MM.1S (cell line): ENCODE data around the gene BIRC6.

Experiments
- DNase-seq: peaks from one replicate; pipeline ENCODE4 v3.0.0-alpha.2; 2015
- H2AFZ ChIP-seq: fragments of 300-600 bp; sonication (generic); 2 replicates; pipeline ENCODE4 v1.6.0; 2016; ENCODE audit warnings: antibody characterized with exemption, low read length
- H3F3A ChIP-seq: fragments of 300-600 bp; sonication (generic); 2 replicates; pipeline ENCODE4 v1.6.1; 2016; ENCODE audit warnings: mild to moderate bottlenecking, antibody characterized with exemption, low read length, moderate library complexity, mixed read lengths; ENCODE audit not compliant: insufficient read depth
- H3K27ac ChIP-seq: fragments of 300-600 bp; sonication (generic); 2 replicates; pipeline ENCODE4 v1.5.1; 2016; ENCODE audit warnings: mild to moderate bottlenecking, low read length
- H3K27me3 ChIP-seq: fragments of 300-600 bp; sonication (generic); replicated peaks from 2 replicates; pipeline ENCODE4 v1.6.0; 2016; ENCODE audit warnings: low read length; ENCODE audit not compliant: insufficient read depth
- H3K36me3 ChIP-seq: fragments of 300-600 bp; sonication (generic); replicated peaks from 2 replicates; pipeline ENCODE4 v1.6.1; 2016; ENCODE audit warnings: mild to moderate bottlenecking, low read length, mixed read lengths; ENCODE audit not compliant: insufficient read depth
- H3K4me1 ChIP-seq: fragments of 300-600 bp; sonication (generic); 2 replicates; pipeline ENCODE4 v1.6.1; 2016; ENCODE audit warnings: low read length, mixed read lengths
- H3K4me2 ChIP-seq: fragments of 300-600 bp; sonication (generic); 2 replicates; pipeline ENCODE4 v1.6.0; 2016; ENCODE audit warnings: low read depth, low read length
- H3K4me3 ChIP-seq: fragments of 300-600 bp; sonication (generic); 2 replicates; pipeline ENCODE4 v1.5.1; 2016; ENCODE audit warnings: low read length, mixed read lengths
- H3K79me2 ChIP-seq: fragments of 300-600 bp; sonication (generic); 2 replicates; pipeline ENCODE4 v1.6.1; 2016; ENCODE audit warnings: mixed run types, low read length, mixed read lengths
- H3K9ac ChIP-seq: fragments of 300-600 bp; sonication (generic); 2 replicates; pipeline ENCODE4 v1.6.1; 2016; ENCODE audit warnings: low read length, mixed read lengths
- H3K9me2 ChIP-seq: fragments of 300-600 bp; sonication (generic); replicated peaks from 2 replicates; pipeline ENCODE4 v1.6.1; 2016; ENCODE audit warnings: mild to moderate bottlenecking, low read length, mixed read lengths; ENCODE audit not compliant: insufficient read depth
- H3K9me3 ChIP-seq: fragments of 300-600 bp; sonication (generic); replicated peaks from 2 replicates; pipeline ENCODE4 v1.6.1; 2016; ENCODE audit warnings: mild to moderate bottlenecking, low read length, mixed read lengths; ENCODE audit not compliant: insufficient read depth
- H4K20me1 ChIP-seq: fragments of 300-600 bp; sonication (generic); 2 replicates; pipeline ENCODE4 v1.6.1; 2016; ENCODE audit warnings: mild to moderate bottlenecking, low read length, moderate library complexity, mixed read lengths; ENCODE audit not compliant: insufficient read depth
- CTCF ChIP-seq: fragments of 300-600 bp; sonication (generic); IDR thresholded peaks from 2 replicates; pipeline ENCODE4 v1.5.1; 2016; ENCODE audit warnings: antibody characterized with exemption, low read length, mixed read lengths
- EZH2 ChIP-seq: fragments of 300-600 bp; sonication (generic); optimal IDR thresholded peaks from 2 replicates; pipeline ENCODE3; 2017; ENCODE audit warnings: low read depth, mild to moderate bottlenecking, antibody characterized with exemption, low read length, mixed read lengths
- EZH2phosphoT487 ChIP-seq: fragments of 300-600 bp; sonication (generic); IDR thresholded peaks from 2 replicates; pipeline ENCODE4 v1.6.1; 2018; ENCODE audit warnings: antibody characterized with exemption, low read length

BIRC6 gene

GRCh38 chr2:32453242-32454062, 96.6 kb downstream of the BIRC6 start:
- no peaks in the 10 kb centered on the region for H3K9me3 ChIP-seq
- no peak for TF ChIP-seq EZH2
- no peak for TF ChIP-seq CTCF
- TF ChIP-seq EZH2phosphoT487: no peak
- no peaks in the 10 kb centered on the region for H4K20me1 ChIP-seq
- no peak for DNase-seq
- no peak overlapping the region for H3K27ac ChIP-seq
- H2AFZ ChIP-seq: no peak overlapping the region
- no peak overlapping the region for H3K9ac ChIP-seq
- no peaks in the 10 kb centered on the region for H3K4me1 ChIP-seq
- H3F3A ChIP-seq: no peaks in the 10 kb centered on the region
- no peaks in the 10 kb centered on the region for H3K27me3 ChIP-seq
- peaks cover 7% of the 10 kb centered on the region for H3K36me3 ChIP-seq
- no peak overlapping the region for H3K4me3 ChIP-seq
- H3K79me2 ChIP-seq: 0 out of 2 replicates have a peak, but pooled peaks cover 3% of the 10 kb centered on the region
- H3K4me2 ChIP-seq: no peak overlapping the region
- no peaks in the 10 kb centered on the region for H3K9me2 ChIP-seq

- Histone ChIP-seq H3K27ac (no peak overlapping the region), H4K20me1 (no peaks in the 10 kb centered on the region), H3K9ac (no peak overlapping the region), H3K36me3 (peaks cover 3% of the 10 kb centered on the region; the same call in 1 of the 2 replicates), H2AFZ (no peak overlapping the region), H3K27me3 (no peaks in the 10 kb centered on the region), H3K4me3 (no peak overlapping the region), H3K4me1 (no peaks in the 10 kb centered on the region), H3K4me2 (no peak overlapping the region), H3F3A (no peaks in the 10 kb centered on the region), H3K79me2 (peaks cover 8% of the 10 kb centered on the region; the same call in 1 of the 2 replicates), H3K9me2 (no peaks in the 10 kb centered on the region), H3K9me3 (no peaks in the 10 kb centered on the region)
- DNase-seq: no peak
- TF ChIP-seq EZH2 (no peak), CTCF (no peak), EZH2phosphoT487 (no peak)
Observed at GRCh38 chr2:32455816-32456215, 99.0 kb downstream of the BIRC6 start.

DNA sequence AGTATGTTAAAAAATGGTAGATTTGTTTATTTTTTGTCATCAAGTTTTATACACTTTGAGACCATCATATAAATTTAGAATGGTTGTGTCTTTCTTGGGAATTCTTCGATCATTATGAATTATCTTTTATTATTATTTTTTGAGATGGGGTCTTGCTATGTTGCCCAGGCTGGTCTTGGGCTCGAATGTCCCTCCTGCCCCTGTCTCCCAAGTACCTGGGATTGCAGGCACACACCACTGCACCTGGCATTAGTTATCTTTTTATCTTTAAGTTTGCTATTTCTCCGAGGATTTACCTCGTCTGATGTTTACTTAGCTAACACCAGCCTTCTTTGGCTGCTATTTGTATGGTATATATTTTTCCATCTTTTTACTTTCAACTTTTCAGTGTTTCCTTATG, 100.0 kb downstream of the BIRC6 start:
- H3K4me3 ChIP-seq: no peak overlapping the region
- H4K20me1 ChIP-seq: no peaks in the 10 kb centered on the region
- H3K36me3 ChIP-seq: peaks cover 3% of the 10 kb centered on the region; the same call in 1 of the 2 replicates
- H3K27ac ChIP-seq: no peak overlapping the region
- H3K9ac ChIP-seq: no peak overlapping the region
- no peaks in the 10 kb centered on the region for H3K27me3 ChIP-seq
- H3K4me2 ChIP-seq: no peak overlapping the region
- H3K9me2 ChIP-seq: no peaks in the 10 kb centered on the region
- no peak for TF ChIP-seq EZH2phosphoT487
- no peak for TF ChIP-seq CTCF
- TF ChIP-seq EZH2: no peak
- no peaks in the 10 kb centered on the region for H3K4me1 ChIP-seq
- no peak overlapping the region for H2AFZ ChIP-seq
- DNase-seq: no peak
- no peaks in the 10 kb centered on the region for H3F3A ChIP-seq
- no peaks in the 10 kb centered on the region for H3K9me3 ChIP-seq
- H3K79me2 ChIP-seq: peaks cover 8% of the 10 kb centered on the region; the same call in 1 of the 2 replicates
